HEK293 (cell line): Measurements from ENCODE around the gene FAM210A.

ENCODE experiments used
- CTCF ChIA-PET: fragments of 350-600 bp; formaldehyde crosslinking; extraction: SDS; loops from one replicate; lab custom pipeline; 2021; ENCODE audit warnings: antibody characterized with exemption; lab: Yijun Ruan, JAX
- POLR2A ChIA-PET: fragments of 300-600 bp; formaldehyde crosslinking; extraction: SDS; loops from one replicate; lab custom pipeline; 2020; ENCODE audit warnings: antibody characterized with exemption, inconsistent platforms; lab: Yijun Ruan, JAX
- H3K27ac ChIP-seq: fragments of 200-500 bp; sonication (Bioruptor generic); 2 replicates; pipeline ENCODE4 v1.5.1; 2014; ENCODE audit warnings: low read depth, low read length, control low read depth, inconsistent platforms; ENCODE audit errors: extremely low read depth
- H3K36me3 ChIP-seq, 2 experiments: fragments of 200-500 bp in 1 of 2; sonication (Bioruptor generic) in 1 of 2; 1 replicate in 1 of 2; 2 replicates in 1 of 2; pipeline ENCODE4 v1.5.1; 2014 to 2017; ENCODE audit warnings: inconsistent platforms in 2 of 2, low read length in 2 of 2; ENCODE audit not compliant: control insufficient read depth in 2 of 2, insufficient read depth in 1 of 2
- H3K4me1 ChIP-seq: fragments of 200-500 bp; sonication (Bioruptor generic); 2 replicates; pipeline ENCODE4 v1.5.1; 2014; ENCODE audit warnings: mild to moderate bottlenecking, low read length, inconsistent platforms; ENCODE audit not compliant: control insufficient read depth, insufficient read depth
- H3K4me3 ChIP-seq: 2 replicates; pipeline ENCODE4 v1.5.1; 2011; ENCODE audit warnings: low read depth, mild to moderate bottlenecking, control low read depth, low read length, moderate library complexity
- H3K9me3 ChIP-seq: fragments of 200-500 bp; sonication (Bioruptor generic); 2 replicates; pipeline ENCODE4 v1.5.1; 2014; ENCODE audit warnings: low read depth, low read length, inconsistent platforms; ENCODE audit not compliant: control insufficient read depth, insufficient read depth
- HOXC10 ChIP-seq: sonication (generic); formaldehyde crosslinking; IDR thresholded peaks from 2 replicates; pipeline ENCODE4 v1.8.1; 2023; ENCODE audit warnings: mild to moderate bottlenecking, missing genetic modification reagents
- KLF1 ChIP-seq: fragments of 450-650 bp; formaldehyde crosslinking; IDR thresholded peaks from 2 replicates; pipeline ENCODE4 v1.5.1; 2016; ENCODE audit warnings: missing biosample characterization, missing genetic modification characterization
- KLF10 ChIP-seq: fragments of 450-650 bp; IDR thresholded peaks from 2 replicates; pipeline ENCODE4 v1.5.1; 2018; ENCODE audit warnings: missing biosample characterization, mild to moderate bottlenecking, missing genetic modification characterization
- KLF7 ChIP-seq: fragments of 450-650 bp; formaldehyde crosslinking; IDR thresholded peaks from 2 replicates; pipeline ENCODE4 v1.5.1; 2016; ENCODE audit warnings: missing biosample characterization, missing genetic modification characterization, borderline replicate concordance
- RBAK ChIP-seq: fragments of 450-650 bp; formaldehyde crosslinking; IDR thresholded peaks from 2 replicates; pipeline ENCODE4 v1.5.1; 2016; ENCODE audit warnings: missing biosample characterization, missing genetic modification characterization
- SCRT1 ChIP-seq: fragments of 450-650 bp; formaldehyde crosslinking; IDR thresholded peaks from 2 replicates; pipeline ENCODE4 v1.5.1; 2016; ENCODE audit warnings: missing biosample characterization, missing genetic modification characterization, borderline replicate concordance
- SP7 ChIP-seq: fragments of 450-650 bp; formaldehyde crosslinking; IDR thresholded peaks from 2 replicates; pipeline ENCODE4 v1.5.1; 2016; ENCODE audit warnings: missing biosample characterization, missing genetic modification characterization
- ZFHX2 ChIP-seq: fragments of 450-650 bp; formaldehyde crosslinking; conservative IDR thresholded peaks from 2 replicates; pipeline ENCODE4 v1.5.1; 2016; ENCODE audit warnings: missing biosample characterization, missing genetic modification characterization
- ZFP37 ChIP-seq: fragments of 450-650 bp; formaldehyde crosslinking; IDR thresholded peaks from 2 replicates; pipeline ENCODE4 v1.5.1; 2016; ENCODE audit warnings: missing biosample characterization, missing genetic modification characterization
- ZFP69B ChIP-seq: fragments of 450-650 bp; formaldehyde crosslinking; IDR thresholded peaks from 2 replicates; pipeline ENCODE4 v1.5.1; 2016; ENCODE audit warnings: missing biosample characterization, missing genetic modification characterization
- ZNF138 ChIP-seq: fragments of 450-650 bp; formaldehyde crosslinking; IDR thresholded peaks from 2 replicates; pipeline ENCODE4 v1.5.1; 2016; ENCODE audit warnings: missing biosample characterization, missing genetic modification characterization, borderline replicate concordance
- ZNF16 ChIP-seq: fragments of 450-650 bp; formaldehyde crosslinking; IDR thresholded peaks from 2 replicates; pipeline ENCODE4 v1.5.1; 2016; ENCODE audit warnings: low read depth, missing biosample characterization, missing genetic modification characterization
- ZNF239 ChIP-seq: fragments of 450-650 bp; formaldehyde crosslinking; IDR thresholded peaks from 2 replicates; pipeline ENCODE4 v1.5.1; 2016; ENCODE audit warnings: missing biosample characterization, missing genetic modification characterization
- ZNF24 ChIP-seq: fragments of 450-650 bp; formaldehyde crosslinking; IDR thresholded peaks from 2 replicates; pipeline ENCODE4 v1.5.1; 2016; ENCODE audit warnings: missing biosample characterization, missing genetic modification characterization
- ZNF423 ChIP-seq: fragments of 450-650 bp; formaldehyde crosslinking; IDR thresholded peaks from 2 replicates; pipeline ENCODE4 v1.5.1; 2016; ENCODE audit warnings: missing biosample characterization, missing genetic modification characterization
- ZNF549 ChIP-seq: fragments of 450-650 bp; IDR thresholded peaks from 2 replicates; pipeline ENCODE4 v1.5.1; 2018; ENCODE audit warnings: missing biosample characterization, missing genetic modification characterization, mild to moderate bottlenecking, inconsistent platforms, moderate library complexity
- ZNF558 ChIP-seq: fragments of 450-650 bp; formaldehyde crosslinking; IDR thresholded peaks from 2 replicates; pipeline ENCODE4 v1.5.1; 2016; ENCODE audit warnings: missing biosample characterization, missing genetic modification characterization
- ZNF670 ChIP-seq: fragments of 450-650 bp; formaldehyde crosslinking; IDR thresholded peaks from 2 replicates; pipeline ENCODE4 v1.5.1; 2016; ENCODE audit warnings: missing biosample characterization, missing genetic modification characterization, low read depth
- ZNF792 ChIP-seq: fragments of 450-650 bp; formaldehyde crosslinking; IDR thresholded peaks from 2 replicates; pipeline ENCODE4 v1.5.1; 2016; ENCODE audit warnings: missing biosample characterization, missing genetic modification characterization
- ZSCAN23 ChIP-seq: fragments of 450-650 bp; formaldehyde crosslinking; IDR thresholded peaks from 2 replicates; pipeline ENCODE4 v1.5.1; 2016; ENCODE audit warnings: missing biosample characterization, missing genetic modification characterization
- TF ChIP-seq, protein P1 (sequence below): sonication (generic); formaldehyde crosslinking; IDR thresholded peaks from 2 replicates; pipeline ENCODE4 v1.8.1; 2022; ENCODE audit warnings: mild to moderate bottlenecking, moderate library complexity, missing genetic modification reagents
- TF ChIP-seq, protein P2 (sequence below): fragments of 450-650 bp; formaldehyde crosslinking; IDR thresholded peaks from 2 replicates; pipeline ENCODE4 v1.5.1; 2017; ENCODE audit warnings: missing biosample characterization, mild to moderate bottlenecking, missing genetic modification characterization, moderate library complexity
- TF ChIP-seq, protein P3 (sequence below): fragments of 450-650 bp; formaldehyde crosslinking; IDR thresholded peaks from 2 replicates; pipeline ENCODE4 v1.5.1; 2016; ENCODE audit warnings: missing biosample characterization, missing genetic modification characterization
- TF ChIP-seq, protein P4 (sequence below): fragments of 450-650 bp; formaldehyde crosslinking; IDR thresholded peaks from 2 replicates; pipeline ENCODE4 v1.5.1; 2016; ENCODE audit warnings: missing biosample characterization, missing genetic modification characterization
- TF ChIP-seq, protein P5 (sequence below): fragments of 450-650 bp; formaldehyde crosslinking; IDR thresholded peaks from 2 replicates; pipeline ENCODE4 v1.5.1; 2016; ENCODE audit warnings: missing biosample characterization, missing genetic modification characterization
- TF ChIP-seq, protein P6 (sequence below): fragments of 450-650 bp; formaldehyde crosslinking; IDR thresholded peaks from 2 replicates; pipeline ENCODE4 v1.5.1; 2016; ENCODE audit warnings: missing biosample characterization, missing genetic modification characterization

The FAM210A gene

DNA sequence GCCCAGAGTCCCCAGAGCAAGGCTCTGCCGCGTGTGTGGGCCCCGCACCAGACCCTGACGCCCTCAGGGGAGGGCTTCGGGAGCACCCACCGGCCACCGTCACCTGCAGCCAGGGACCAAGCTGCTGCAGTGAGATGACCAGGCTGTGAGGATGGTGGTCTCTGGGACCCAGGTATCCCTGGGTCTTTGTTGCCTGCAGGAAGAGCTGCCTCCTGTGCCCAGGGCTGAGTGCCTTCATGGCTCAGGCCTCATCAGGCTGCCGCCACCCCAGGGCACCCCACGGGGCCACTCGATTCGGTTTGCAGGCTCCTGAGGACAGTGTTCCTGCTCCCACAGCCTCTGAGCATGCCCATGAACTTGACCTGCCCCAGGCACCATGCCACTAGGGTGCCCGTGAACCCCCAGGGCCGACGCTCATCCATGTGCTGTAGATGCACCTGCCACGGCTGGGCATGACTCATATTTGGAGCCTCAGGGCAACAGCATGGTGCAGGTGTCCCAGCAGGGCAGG lies 109.8 kb downstream of the FAM210A start:
- TF ChIP-seq ZNF16 (tag by site-specific recombination) (no peak), KLF1 (no peak), ZNF24 (tag by site-specific recombination) (no peak), ZNF792 (tag by site-specific recombination) (no peak), RBAK (no peak), ZNF670 (tag by site-specific recombination) (no peak), HOXC10 (CRISPR knock-in tag) (no peak), ZNF549 (no peak), ZNF138 (tag by site-specific recombination) (no peak), ZFP37 (no peak)
- TF ChIP-seq, protein P1, sequence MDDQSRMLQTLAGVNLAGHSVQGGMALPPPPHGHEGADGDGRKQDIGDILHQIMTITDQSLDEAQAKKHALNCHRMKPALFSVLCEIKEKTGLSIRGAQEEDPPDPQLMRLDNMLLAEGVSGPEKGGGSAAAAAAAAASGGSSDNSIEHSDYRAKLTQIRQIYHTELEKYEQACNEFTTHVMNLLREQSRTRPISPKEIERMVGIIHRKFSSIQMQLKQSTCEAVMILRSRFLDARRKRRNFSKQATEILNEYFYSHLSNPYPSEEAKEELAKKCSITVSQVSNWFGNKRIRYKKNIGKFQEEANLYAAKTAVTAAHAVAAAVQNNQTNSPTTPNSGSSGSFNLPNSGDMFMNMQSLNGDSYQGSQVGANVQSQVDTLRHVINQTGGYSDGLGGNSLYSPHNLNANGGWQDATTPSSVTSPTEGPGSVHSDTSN (CRISPR knock-in tag) = no peak
- TF ChIP-seq, protein P2, sequence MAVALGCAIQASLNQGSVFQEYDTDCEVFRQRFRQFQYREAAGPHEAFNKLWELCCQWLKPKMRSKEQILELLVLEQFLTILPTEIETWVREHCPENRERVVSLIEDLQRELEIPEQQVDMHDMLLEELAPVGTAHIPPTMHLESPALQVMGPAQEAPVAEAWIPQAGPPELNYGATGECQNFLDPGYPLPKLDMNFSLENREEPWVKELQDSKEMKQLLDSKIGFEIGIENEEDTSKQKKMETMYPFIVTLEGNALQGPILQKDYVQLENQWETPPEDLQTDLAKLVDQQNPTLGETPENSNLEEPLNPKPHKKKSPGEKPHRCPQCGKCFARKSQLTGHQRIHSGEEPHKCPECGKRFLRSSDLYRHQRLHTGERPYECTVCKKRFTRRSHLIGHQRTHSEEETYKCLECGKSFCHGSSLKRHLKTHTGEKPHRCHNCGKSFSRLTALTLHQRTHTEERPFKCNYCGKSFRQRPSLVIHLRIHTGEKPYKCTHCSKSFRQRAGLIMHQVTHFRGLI (tag by site-specific recombination) = no peak
- H3K4me3 ChIP-seq = no peak overlapping the region
- no peaks in the 10 kb centered on the region for H3K36me3 ChIP-seq
- no peaks in the 10 kb centered on the region for H3K9me3 ChIP-seq
- H3K4me1 ChIP-seq = no peaks in the 10 kb centered on the region
- CTCF ChIA-PET = interaction anchor here (0.7 kb wide), 1 partner anchor 443 kb away, joined by 3 read pairs; no protein-coding TSS in a partner anchor
- H3K27ac ChIP-seq = no peak overlapping the region
- POLR2A ChIA-PET = no interaction called here

DNA sequence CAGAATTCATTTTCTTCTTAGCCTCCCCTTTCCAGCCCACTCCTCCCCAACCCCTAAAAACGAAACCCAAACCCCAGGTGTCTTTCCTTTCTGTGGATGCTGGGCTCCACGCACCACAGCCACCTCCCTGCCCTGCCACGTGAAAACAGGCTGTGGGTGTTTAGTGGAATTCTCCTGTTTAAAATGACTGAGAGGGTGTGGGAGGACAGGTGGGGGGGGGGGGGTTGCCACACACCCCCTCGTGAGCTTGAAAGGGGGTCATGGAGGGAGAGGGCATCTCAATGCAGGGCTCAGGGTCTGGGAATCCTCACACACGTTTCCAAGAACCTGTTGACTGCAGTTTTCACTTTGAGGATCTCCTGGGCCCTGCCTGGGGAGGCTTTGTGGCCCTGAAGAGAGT lies 110.3 kb downstream of the FAM210A start:
- H3K4me1 ChIP-seq = no peaks in the 10 kb centered on the region
- POLR2A ChIA-PET = no interaction called here
- CTCF ChIA-PET = no interaction called here

DNA sequence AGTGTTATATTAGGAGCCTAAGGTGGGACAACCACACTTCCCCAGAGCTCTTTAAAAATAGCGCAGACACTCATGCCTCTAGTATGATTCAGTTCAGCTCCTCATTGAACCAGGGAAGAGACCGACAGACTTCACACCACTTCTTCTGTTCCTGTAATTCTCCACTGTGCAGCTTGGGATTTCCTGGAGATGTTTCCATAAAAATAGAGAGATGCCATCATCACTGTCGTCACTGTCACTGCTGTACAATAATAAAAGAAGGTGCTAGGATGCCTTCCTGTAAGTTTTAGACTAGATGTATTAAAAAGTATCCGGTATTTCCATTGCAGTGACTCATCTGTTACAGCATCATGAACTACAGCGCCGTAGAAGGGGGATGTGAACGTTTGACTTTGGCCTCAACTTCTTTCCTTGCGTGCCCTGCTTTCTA lies 110.9 kb downstream of the FAM210A start:
- Histone ChIP-seq H3K36me3 (no peaks in the 10 kb centered on the region), H3K4me1 (no peaks in the 10 kb centered on the region), H3K27ac (no peak overlapping the region), H3K9me3 (no peaks in the 10 kb centered on the region), H3K4me3 (no peak overlapping the region)
- ChIA-PET POLR2A (no interaction called here), CTCF (no interaction called here)
- no peak for TF ChIP-seq KLF7 (tag by site-specific recombination)
- TF ChIP-seq ZNF239 (tag by site-specific recombination) = no peak
- no peak for TF ChIP-seq SCRT1 (tag by site-specific recombination)
- no peak for TF ChIP-seq KLF10 (tag by site-specific recombination)
- TF ChIP-seq ZNF423 (tag by site-specific recombination) = no peak
- TF ChIP-seq, protein P3, sequence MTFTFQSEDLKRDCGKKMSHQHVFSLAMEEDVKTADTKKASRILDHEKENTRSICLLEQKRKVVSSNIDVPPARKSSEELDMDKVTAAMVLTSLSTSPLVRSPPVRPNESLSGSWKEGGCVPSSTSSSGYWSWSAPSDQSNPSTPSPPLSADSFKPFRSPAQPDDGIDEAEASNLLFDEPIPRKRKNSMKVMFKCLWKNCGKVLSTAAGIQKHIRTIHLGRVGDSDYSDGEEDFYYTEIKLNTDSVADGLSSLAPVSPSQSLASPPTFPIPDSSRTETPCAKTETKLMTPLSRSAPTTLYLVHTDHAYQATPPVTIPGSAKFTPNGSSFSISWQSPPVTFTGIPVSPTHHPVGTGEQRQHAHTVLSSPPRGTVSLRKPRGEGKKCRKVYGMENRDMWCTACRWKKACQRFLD = no peak
- TF ChIP-seq SP7 (tag by site-specific recombination) = no peak
- TF ChIP-seq, protein P4, sequence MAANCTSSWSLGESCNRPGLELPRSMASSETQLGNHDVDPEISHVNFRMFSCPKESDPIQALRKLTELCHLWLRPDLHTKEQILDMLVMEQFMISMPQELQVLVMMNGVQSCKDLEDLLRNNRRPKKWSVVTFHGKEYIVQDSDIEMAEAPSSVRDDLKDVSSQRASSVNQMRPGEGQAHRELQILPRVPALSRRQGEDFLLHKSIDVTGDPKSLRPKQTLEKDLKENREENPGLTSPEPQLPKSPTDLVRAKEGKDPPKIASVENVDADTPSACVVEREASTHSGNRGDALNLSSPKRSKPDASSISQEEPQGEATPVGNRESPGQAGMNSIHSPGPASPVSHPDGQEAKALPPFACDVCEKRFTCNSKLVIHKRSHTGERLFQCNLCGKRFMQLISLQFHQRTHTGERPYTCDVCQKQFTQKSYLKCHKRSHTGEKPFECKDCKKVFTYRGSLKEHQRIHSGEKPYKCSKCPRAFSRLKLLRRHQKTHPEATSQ (tag by site-specific recombination) = no peak
- TF ChIP-seq ZSCAN23 (tag by site-specific recombination) = no peak

More for the DNA sequence above, 110.3 kb downstream of the FAM210A start:
- no peaks in the 10 kb centered on the region for H3K9me3 ChIP-seq
- peak; percentile 29; the same call in 1 of the 2 replicates for TF ChIP-seq ZFHX2 (tag by site-specific recombination)
- TF ChIP-seq ZNF558 (tag by site-specific recombination) = no peak
- TF ChIP-seq, protein P5, sequence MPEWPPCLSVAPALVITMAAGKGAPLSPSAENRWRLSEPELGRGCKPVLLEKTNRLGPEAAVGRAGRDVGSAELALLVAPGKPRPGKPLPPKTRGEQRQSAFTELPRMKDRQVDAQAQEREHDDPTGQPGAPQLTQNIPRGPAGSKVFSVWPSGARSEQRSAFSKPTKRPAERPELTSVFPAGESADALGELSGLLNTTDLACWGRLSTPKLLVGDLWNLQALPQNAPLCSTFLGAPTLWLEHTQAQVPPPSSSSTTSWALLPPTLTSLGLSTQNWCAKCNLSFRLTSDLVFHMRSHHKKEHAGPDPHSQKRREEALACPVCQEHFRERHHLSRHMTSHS (tag by site-specific recombination) = no peak
- TF ChIP-seq, protein P6, sequence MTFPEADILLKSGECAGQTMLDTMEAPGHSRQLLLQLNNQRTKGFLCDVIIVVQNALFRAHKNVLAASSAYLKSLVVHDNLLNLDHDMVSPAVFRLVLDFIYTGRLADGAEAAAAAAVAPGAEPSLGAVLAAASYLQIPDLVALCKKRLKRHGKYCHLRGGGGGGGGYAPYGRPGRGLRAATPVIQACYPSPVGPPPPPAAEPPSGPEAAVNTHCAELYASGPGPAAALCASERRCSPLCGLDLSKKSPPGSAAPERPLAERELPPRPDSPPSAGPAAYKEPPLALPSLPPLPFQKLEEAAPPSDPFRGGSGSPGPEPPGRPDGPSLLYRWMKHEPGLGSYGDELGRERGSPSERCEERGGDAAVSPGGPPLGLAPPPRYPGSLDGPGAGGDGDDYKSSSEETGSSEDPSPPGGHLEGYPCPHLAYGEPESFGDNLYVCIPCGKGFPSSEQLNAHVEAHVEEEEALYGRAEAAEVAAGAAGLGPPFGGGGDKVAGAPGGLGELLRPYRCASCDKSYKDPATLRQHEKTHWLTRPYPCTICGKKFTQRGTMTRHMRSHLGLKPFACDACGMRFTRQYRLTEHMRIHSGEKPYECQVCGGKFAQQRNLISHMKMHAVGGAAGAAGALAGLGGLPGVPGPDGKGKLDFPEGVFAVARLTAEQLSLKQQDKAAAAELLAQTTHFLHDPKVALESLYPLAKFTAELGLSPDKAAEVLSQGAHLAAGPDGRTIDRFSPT (tag by site-specific recombination) = no peak
- TF ChIP-seq SCRT1 (tag by site-specific recombination) = peak; percentile 46; the same call in 1 of the 2 replicates
- no peak for TF ChIP-seq ZFP69B (tag by site-specific recombination)
- TF ChIP-seq, all 188 proteins: peak for 2
- H3K4me3 ChIP-seq = no peak overlapping the region
- no peak overlapping the region for H3K27ac ChIP-seq
- no peaks in the 10 kb centered on the region for H3K36me3 ChIP-seq
